ENCODE measurements around the gene LRBA.
"Not testable (repeated sequence)": the region's sequence is repeated elsewhere in the genome, so short reads cannot be mapped to it uniquely, and the experiment has no call there.

The LRBA gene

DNA sequence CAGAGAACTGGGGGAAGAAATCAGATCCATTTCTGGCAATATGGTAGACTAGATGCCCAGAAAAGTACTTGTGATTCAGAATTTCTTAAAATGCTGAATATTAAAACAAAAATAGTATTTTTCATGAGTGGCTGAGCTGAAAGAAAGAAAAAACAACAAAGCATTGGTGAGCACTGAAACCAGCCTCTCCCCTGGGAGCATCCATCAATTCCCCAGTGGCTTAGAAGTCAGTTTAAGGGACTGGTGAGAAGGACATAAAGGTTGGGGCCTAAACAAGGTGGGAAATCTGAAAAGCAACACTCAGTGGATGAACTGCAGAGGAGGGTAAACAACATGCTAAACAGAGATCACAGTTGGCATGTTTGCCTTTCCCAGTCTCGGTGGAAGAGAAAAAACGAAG lies 20.4 kb downstream of the LRBA start:
- H3K27ac ChIP-seq (ENCODE audit: low read depth in 2 of 2, low read length in 2 of 2) = no peak overlapping the region
- H3K36me3 ChIP-seq (ENCODE audit: control insufficient read depth in 2 of 2, insufficient read depth in 2 of 2, low read length in 2 of 2) = no peaks in the 10 kb centered on the region
- H3K4me1 ChIP-seq (ENCODE audit: control insufficient read depth in 2 of 2, insufficient read depth in 2 of 2, low read length in 2 of 2) = no peaks in the 10 kb centered on the region
- no peak overlapping the region for H3K9ac ChIP-seq (ENCODE audit: low read depth in 1 of 2, low read length in 2 of 2)
- no peak overlapping the region for H3K4me3 ChIP-seq (ENCODE audit: low read length in 2 of 2)
- no peaks in the 10 kb centered on the region for H3K27me3 ChIP-seq (ENCODE audit: control insufficient read depth in 2 of 2, insufficient read depth in 2 of 2, low read length in 2 of 2)
- H3K9me3 ChIP-seq (ENCODE audit: control insufficient read depth in 2 of 2, low read length in 2 of 2) = no peaks in the 10 kb centered on the region

DNA sequence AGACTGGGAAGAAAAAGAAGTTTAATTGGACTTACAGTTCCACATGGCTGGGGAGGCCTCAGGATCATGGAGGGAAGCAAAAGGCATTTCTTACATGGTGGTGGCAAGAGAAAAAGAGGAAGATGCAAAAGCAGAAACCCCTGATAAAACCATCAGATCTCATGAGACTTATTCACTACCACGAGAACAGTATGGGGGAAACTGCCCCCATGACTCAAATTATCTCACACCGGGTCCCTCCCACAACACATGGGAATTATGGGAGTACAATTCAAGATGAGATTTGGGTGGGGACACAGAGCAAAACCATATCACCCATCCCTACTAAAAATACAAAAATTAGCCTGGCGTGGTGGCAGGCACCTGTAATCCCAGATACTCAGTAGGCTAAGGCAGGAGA lies 21.5 kb downstream of the LRBA start:
- H3K9ac ChIP-seq (ENCODE audit: low read depth in 1 of 2, low read length in 2 of 2); H3K27me3 ChIP-seq (ENCODE audit: control insufficient read depth in 2 of 2, insufficient read depth in 2 of 2, low read length in 2 of 2); H3K4me1 ChIP-seq (ENCODE audit: control insufficient read depth in 2 of 2, insufficient read depth in 2 of 2, low read length in 2 of 2); H3K36me3 ChIP-seq (ENCODE audit: control insufficient read depth in 2 of 2, insufficient read depth in 2 of 2, low read length in 2 of 2); H3K4me3 ChIP-seq (ENCODE audit: low read length in 2 of 2); H3K27ac ChIP-seq (ENCODE audit: low read depth in 2 of 2, low read length in 2 of 2); H3K9me3 ChIP-seq (ENCODE audit: control insufficient read depth in 2 of 2, low read length in 2 of 2): not testable (repeated sequence)

DNA sequence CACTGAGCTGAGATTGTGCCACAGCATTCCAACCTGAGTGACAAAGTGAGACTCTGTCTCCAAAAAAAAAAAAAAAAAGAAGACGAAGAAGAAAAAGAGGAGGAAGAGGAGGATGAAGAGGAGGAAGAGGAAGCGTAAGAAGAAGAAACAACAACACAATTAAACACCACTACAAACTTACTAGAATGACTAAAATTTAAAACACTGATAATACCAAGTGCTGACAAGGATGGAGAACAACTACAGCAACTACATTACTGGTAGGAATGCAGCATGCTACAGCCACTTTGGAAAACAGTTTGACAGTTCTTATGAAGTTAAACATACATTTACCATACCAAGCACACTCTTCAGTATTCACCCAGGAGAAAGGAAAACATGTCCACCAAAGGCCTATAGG lies 24.1 kb downstream of the LRBA start:
- no peak overlapping the region for H3K4me3 ChIP-seq (ENCODE audit: low read length in 2 of 2)
- no peaks in the 10 kb centered on the region for H3K36me3 ChIP-seq (ENCODE audit: control insufficient read depth in 2 of 2, insufficient read depth in 2 of 2, low read length in 2 of 2)
- no peaks in the 10 kb centered on the region for H3K4me1 ChIP-seq (ENCODE audit: control insufficient read depth in 2 of 2, insufficient read depth in 2 of 2, low read length in 2 of 2)
- H3K27ac ChIP-seq (ENCODE audit: low read depth in 2 of 2, low read length in 2 of 2) = no peak overlapping the region
- no peaks in the 10 kb centered on the region for H3K9me3 ChIP-seq (ENCODE audit: control insufficient read depth in 2 of 2, low read length in 2 of 2)
- H3K27me3 ChIP-seq (ENCODE audit: control insufficient read depth in 2 of 2, insufficient read depth in 2 of 2, low read length in 2 of 2) = no peaks in the 10 kb centered on the region
- no peak overlapping the region for H3K9ac ChIP-seq (ENCODE audit: low read depth in 1 of 2, low read length in 2 of 2)

DNA sequence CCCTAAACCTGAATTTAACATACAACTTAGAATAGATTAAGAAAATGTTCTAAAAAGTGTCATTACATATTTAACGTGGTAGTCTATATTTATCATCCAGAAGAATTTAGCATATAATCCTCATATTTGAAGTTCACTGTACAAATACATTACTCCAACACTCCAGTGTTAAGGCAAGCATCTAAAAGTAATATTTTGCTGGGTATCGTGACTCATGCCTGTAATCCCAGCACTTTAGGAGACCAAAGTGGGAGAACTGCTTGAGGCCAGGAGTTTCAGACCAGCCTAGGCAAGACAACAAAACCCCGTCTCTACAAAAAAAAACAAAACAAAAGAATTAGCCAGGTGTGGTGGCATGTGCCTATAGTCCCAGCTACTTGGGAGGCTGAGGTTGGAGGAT lies 24.8 kb downstream of the LRBA start:
- H3K27me3 ChIP-seq (ENCODE audit: control insufficient read depth in 2 of 2, insufficient read depth in 2 of 2, low read length in 2 of 2) = no peaks in the 10 kb centered on the region
- H3K36me3 ChIP-seq (ENCODE audit: control insufficient read depth in 2 of 2, insufficient read depth in 2 of 2, low read length in 2 of 2) = no peaks in the 10 kb centered on the region
- no peaks in the 10 kb centered on the region for H3K4me1 ChIP-seq (ENCODE audit: control insufficient read depth in 2 of 2, insufficient read depth in 2 of 2, low read length in 2 of 2)
- no peak overlapping the region for H3K9ac ChIP-seq (ENCODE audit: low read depth in 1 of 2, low read length in 2 of 2)
- H3K4me3 ChIP-seq (ENCODE audit: low read length in 2 of 2) = no peak overlapping the region
- H3K9me3 ChIP-seq (ENCODE audit: control insufficient read depth in 2 of 2, low read length in 2 of 2) = no peaks in the 10 kb centered on the region
- no peak overlapping the region for H3K27ac ChIP-seq (ENCODE audit: low read depth in 2 of 2, low read length in 2 of 2)

DNA sequence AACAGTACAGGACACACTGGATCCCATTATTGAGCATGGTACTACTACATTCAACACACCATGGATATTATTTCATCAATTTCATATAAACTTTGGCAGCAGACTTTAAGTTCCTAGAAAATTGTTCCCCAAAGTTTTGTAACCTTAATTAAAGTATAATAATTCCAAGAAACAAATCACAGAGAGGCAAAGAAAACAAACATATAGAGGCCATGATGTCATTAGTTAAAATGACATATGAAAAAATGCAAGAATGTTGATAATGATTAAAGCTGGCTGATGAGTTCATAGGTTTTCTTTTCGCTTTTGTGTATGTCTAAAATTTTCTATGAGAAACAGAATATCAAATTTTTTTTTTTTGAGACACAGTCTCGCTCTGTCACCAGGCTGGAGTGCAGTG lies 26.8 kb downstream of the LRBA start:
- Histone ChIP-seq H3K4me3 (ENCODE audit: low read length in 2 of 2) (no peak overlapping the region), H3K4me1 (ENCODE audit: control insufficient read depth in 2 of 2, insufficient read depth in 2 of 2, low read length in 2 of 2) (no peaks in the 10 kb centered on the region), H3K27me3 (ENCODE audit: control insufficient read depth in 2 of 2, insufficient read depth in 2 of 2, low read length in 2 of 2) (no peaks in the 10 kb centered on the region), H3K9me3 (ENCODE audit: control insufficient read depth in 2 of 2, low read length in 2 of 2) (no peaks in the 10 kb centered on the region), H3K36me3 (ENCODE audit: control insufficient read depth in 2 of 2, insufficient read depth in 2 of 2, low read length in 2 of 2) (no peaks in the 10 kb centered on the region), H3K9ac (ENCODE audit: low read depth in 1 of 2, low read length in 2 of 2) (no peak overlapping the region), H3K27ac (ENCODE audit: low read depth in 2 of 2, low read length in 2 of 2) (no peak overlapping the region)

DNA sequence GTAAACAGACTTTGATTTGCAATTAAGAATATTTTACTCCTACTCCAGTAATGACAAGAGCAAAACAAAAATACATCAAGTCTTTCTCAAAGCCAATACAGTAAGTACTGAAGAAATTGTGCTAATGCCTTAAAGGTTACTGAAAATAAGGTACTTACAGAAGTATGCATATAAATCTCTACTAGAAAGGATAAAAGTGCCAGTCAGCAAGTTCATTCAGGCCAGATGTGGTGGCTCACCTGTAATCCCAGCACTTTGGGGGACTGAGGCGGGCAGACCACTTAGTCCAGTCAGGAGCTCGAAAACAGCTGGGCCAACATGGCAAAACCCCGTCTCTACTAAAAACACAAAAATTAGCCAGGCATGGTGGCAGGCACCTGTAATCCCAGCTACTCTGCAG lies 27.9 kb downstream of the LRBA start:
- H3K36me3 ChIP-seq (ENCODE audit: control insufficient read depth in 2 of 2, insufficient read depth in 2 of 2, low read length in 2 of 2) = no peaks in the 10 kb centered on the region
- no peaks in the 10 kb centered on the region for H3K9me3 ChIP-seq (ENCODE audit: control insufficient read depth in 2 of 2, low read length in 2 of 2)
- H3K27ac ChIP-seq (ENCODE audit: low read depth in 2 of 2, low read length in 2 of 2) = no peak overlapping the region
- no peaks in the 10 kb centered on the region for H3K4me1 ChIP-seq (ENCODE audit: control insufficient read depth in 2 of 2, insufficient read depth in 2 of 2, low read length in 2 of 2)
- no peak overlapping the region for H3K4me3 ChIP-seq (ENCODE audit: low read length in 2 of 2)
- no peak overlapping the region for H3K9ac ChIP-seq (ENCODE audit: low read depth in 1 of 2, low read length in 2 of 2)
- no peaks in the 10 kb centered on the region for H3K27me3 ChIP-seq (ENCODE audit: control insufficient read depth in 2 of 2, insufficient read depth in 2 of 2, low read length in 2 of 2)

DNA sequence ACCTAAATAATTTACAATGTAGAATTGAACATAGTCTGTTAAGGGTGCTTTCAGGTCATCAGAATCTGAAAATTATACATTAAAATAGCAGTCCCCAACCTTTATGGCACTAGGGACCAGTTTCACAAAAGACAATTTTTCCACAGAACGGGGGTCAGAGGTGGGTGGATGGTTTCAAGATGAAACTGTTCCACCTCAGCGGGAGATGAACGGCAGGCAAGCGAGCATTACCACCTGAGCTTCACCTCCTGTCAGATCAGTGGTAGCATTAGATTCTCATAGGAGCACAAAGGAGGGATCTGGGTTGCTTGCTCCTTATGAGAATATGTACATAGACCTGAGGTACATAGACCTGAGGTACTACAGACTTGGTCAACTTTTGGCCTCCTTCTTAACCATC lies 29.0 kb downstream of the LRBA start:
- no peaks in the 10 kb centered on the region for H3K4me1 ChIP-seq (ENCODE audit: control insufficient read depth in 2 of 2, insufficient read depth in 2 of 2, low read length in 2 of 2)
- H3K27ac ChIP-seq (ENCODE audit: low read depth in 2 of 2, low read length in 2 of 2) = no peak overlapping the region
- H3K4me3 ChIP-seq (ENCODE audit: low read length in 2 of 2) = no peak overlapping the region
- H3K36me3 ChIP-seq (ENCODE audit: control insufficient read depth in 2 of 2, insufficient read depth in 2 of 2, low read length in 2 of 2) = no peaks in the 10 kb centered on the region
- H3K9me3 ChIP-seq (ENCODE audit: control insufficient read depth in 2 of 2, low read length in 2 of 2) = no peaks in the 10 kb centered on the region
- H3K9ac ChIP-seq (ENCODE audit: low read depth in 1 of 2, low read length in 2 of 2) = no peak overlapping the region
- no peaks in the 10 kb centered on the region for H3K27me3 ChIP-seq (ENCODE audit: control insufficient read depth in 2 of 2, insufficient read depth in 2 of 2, low read length in 2 of 2)

DNA sequence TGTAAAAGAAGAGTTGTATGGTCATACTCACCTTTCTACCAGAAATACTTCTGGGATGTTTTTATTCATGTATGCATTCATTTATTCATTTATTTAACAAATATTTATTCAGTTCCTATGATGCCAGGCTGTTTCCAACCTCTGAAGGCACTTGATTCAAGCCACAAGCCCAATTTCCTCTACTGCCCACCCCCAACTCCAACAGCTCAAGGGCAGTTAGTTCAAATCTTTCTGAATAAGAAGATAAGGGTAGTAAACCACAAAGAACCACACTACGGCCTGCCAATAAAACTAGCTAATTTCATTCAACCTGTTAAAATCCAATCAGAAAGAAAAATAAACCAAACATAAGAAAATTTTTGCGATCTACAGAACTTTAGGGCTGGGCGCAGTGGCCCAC lies 31.2 kb downstream of the LRBA start:
- H3K27me3 ChIP-seq (ENCODE audit: control insufficient read depth in 2 of 2, insufficient read depth in 2 of 2, low read length in 2 of 2) = no peaks in the 10 kb centered on the region
- no peak overlapping the region for H3K4me3 ChIP-seq (ENCODE audit: low read length in 2 of 2)
- H3K9me3 ChIP-seq (ENCODE audit: control insufficient read depth in 2 of 2, low read length in 2 of 2) = no peaks in the 10 kb centered on the region
- H3K9ac ChIP-seq (ENCODE audit: low read depth in 1 of 2, low read length in 2 of 2) = no peak overlapping the region
- H3K36me3 ChIP-seq (ENCODE audit: control insufficient read depth in 2 of 2, insufficient read depth in 2 of 2, low read length in 2 of 2) = no peaks in the 10 kb centered on the region
- H3K4me1 ChIP-seq (ENCODE audit: control insufficient read depth in 2 of 2, insufficient read depth in 2 of 2, low read length in 2 of 2) = peaks cover 0 to 3% of the 10 kb centered on the region in 2 donors
- H3K27ac ChIP-seq (ENCODE audit: low read depth in 2 of 2, low read length in 2 of 2) = no peak overlapping the region

DNA sequence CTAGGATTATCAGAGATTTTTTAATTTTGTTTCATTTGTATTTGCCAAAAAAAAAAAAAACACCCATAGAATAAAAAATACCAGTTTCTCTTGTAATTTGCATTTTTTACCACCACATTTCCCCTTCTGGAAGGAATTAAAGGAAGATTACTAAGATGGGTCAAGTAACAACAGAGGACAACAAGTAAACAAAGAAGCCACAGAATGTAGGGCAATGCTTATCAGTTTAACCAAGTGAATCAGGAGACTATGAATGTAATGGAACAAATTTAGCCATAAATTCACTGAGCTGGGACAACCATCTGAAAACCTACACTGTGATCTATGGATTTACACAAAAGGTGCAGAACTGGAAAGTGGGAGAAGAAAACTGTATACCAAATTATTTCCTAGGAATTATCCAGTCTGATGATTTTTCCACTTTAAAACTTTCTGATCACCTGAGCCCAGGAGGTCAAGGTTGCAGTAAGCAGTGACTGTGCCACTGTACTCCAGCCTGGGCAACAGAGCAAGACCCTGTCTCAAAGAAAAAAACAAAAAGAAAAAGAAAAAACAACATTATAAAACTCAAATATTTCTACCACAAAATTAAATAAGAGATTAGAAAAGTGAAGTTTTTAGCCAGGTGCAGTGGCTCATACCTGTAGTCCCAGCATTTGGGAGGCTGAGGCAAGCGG lies 32.4 kb downstream of the LRBA start:
- Histone ChIP-seq H3K27me3 (ENCODE audit: control insufficient read depth in 2 of 2, insufficient read depth in 2 of 2, low read length in 2 of 2) (no peaks in the 10 kb centered on the region), H3K36me3 (ENCODE audit: control insufficient read depth in 2 of 2, insufficient read depth in 2 of 2, low read length in 2 of 2) (no peaks in the 10 kb centered on the region), H3K4me3 (ENCODE audit: low read length in 2 of 2) (no peak overlapping the region), H3K27ac (ENCODE audit: low read depth in 2 of 2, low read length in 2 of 2) (no peak overlapping the region), H3K9ac (ENCODE audit: low read depth in 1 of 2, low read length in 2 of 2) (no peak overlapping the region), H3K9me3 (ENCODE audit: control insufficient read depth in 2 of 2, low read length in 2 of 2) (no peaks in the 10 kb centered on the region), H3K4me1 (ENCODE audit: control insufficient read depth in 2 of 2, insufficient read depth in 2 of 2, low read length in 2 of 2) (peaks cover 0 to 3% of the 10 kb centered on the region in 2 donors)

DNA sequence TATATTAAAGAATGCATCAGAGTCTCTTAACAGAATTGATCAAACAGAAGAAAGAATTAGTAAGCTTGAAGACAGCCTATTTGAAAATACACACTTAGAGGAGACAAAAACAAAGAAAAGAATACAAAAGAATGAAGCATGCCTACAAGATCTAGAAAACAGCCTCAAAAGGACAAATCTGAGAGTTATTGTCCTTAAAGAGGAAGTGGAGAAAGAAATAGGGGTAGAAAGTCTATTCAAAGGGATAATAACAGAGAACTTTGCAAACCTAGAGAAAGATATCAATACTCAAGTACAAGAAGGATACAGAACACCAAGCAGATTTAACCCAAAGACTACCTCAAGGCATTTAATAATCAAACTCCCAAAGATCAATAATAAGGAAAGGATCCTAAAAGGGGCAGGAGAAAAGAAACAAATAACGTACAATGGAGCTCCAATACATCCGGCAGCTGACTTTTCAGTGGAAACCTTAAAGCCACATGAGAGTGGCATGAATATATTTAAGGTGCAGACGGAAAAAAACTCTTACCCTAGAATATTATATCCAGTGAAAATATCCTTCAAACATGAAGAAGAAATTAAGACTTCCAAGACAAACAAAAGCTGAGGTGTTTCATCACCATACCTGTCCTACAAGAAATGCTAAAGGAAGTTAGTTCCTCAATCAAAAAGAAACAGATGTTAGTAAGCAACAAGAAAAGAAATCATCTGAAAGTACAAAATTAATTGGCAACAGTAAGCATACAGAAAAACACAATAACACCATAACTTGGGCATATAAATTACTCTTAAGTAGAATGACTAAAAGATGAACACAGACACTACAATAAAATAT lies 36.1 kb downstream of the LRBA start:
- no peaks in the 10 kb centered on the region for H3K27me3 ChIP-seq (ENCODE audit: control insufficient read depth in 2 of 2, insufficient read depth in 2 of 2, low read length in 2 of 2)
- peaks cover 0 to 10% of the 10 kb centered on the region in 2 donors for H3K4me1 ChIP-seq (ENCODE audit: control insufficient read depth in 2 of 2, insufficient read depth in 2 of 2, low read length in 2 of 2)
- no peaks in the 10 kb centered on the region for H3K36me3 ChIP-seq (ENCODE audit: control insufficient read depth in 2 of 2, insufficient read depth in 2 of 2, low read length in 2 of 2)
- no peak overlapping the region for H3K4me3 ChIP-seq (ENCODE audit: low read length in 2 of 2)
- no peak overlapping the region for H3K27ac ChIP-seq (ENCODE audit: low read depth in 2 of 2, low read length in 2 of 2)
- no peak overlapping the region for H3K9ac ChIP-seq (ENCODE audit: low read depth in 1 of 2, low read length in 2 of 2)
- no peaks in the 10 kb centered on the region for H3K9me3 ChIP-seq (ENCODE audit: control insufficient read depth in 2 of 2, low read length in 2 of 2)
